ENCODE data around the gene PPP2R5C.

PPP2R5C gene

DNA sequence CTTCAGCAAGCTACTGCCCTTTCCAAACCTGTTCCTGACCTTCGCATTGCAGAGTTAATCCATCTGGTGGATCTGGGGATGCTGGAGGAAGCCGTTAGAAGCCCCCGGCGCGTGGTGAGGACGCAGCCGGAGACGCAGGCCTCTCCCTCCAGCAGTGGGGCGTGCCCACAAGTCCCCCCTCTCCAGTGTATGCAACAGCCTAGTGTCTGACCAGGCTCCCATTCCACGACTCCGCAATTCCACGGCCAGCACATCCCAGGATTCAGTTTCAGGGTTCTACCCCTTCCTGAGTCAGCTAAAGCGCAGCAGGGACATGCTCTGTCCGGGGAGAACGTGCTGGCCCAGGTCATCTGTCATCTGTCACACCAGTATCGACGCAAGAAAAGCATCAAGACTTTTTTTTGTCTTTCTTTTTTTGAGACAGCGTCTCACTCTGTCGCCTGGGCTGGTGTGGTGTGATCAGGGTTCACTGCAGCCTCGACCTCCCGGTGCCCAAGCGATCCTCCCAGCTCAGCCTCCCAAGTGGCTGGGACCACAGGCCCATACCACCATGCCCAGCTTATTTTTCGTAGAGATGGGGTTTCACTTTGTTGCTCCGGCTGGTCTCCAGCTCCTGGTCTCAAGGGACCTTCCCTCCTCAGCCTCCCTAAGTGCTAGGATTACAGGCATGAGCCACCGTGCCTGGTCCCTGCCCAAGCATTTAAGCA lies 194.8 kb downstream of the PPP2R5C start:
- H3K27ac ChIP-seq: no peak overlapping the region
- no peak overlapping the region for H3K4me2 ChIP-seq
- no peaks in the 10 kb centered on the region for H4K20me1 ChIP-seq (ENCODE audit: insufficient read depth)
- peaks cover 17% of the 10 kb centered on the region for H3K4me1 ChIP-seq (ENCODE audit: low read depth, poor library complexity, severe bottlenecking)
- H3K4me3 ChIP-seq (IDR thresholded peaks at IDR 0.05; ENCODE audit: insufficient read depth, low read depth, low read length): no peak overlapping the region
- H3K27me3 ChIP-seq (ENCODE audit: insufficient read depth, low read depth): no peaks in the 10 kb centered on the region
- no peak overlapping the region for H3K9ac ChIP-seq
- no peaks in the 10 kb centered on the region for H3K79me2 ChIP-seq (ENCODE audit: insufficient read depth, low read depth)
- H2AFZ ChIP-seq (ENCODE audit: low read depth): no peak overlapping the region
- no peaks in the 10 kb centered on the region for H3K36me3 ChIP-seq (ENCODE audit: insufficient read depth)
- TF ChIP-seq, protein P1, sequence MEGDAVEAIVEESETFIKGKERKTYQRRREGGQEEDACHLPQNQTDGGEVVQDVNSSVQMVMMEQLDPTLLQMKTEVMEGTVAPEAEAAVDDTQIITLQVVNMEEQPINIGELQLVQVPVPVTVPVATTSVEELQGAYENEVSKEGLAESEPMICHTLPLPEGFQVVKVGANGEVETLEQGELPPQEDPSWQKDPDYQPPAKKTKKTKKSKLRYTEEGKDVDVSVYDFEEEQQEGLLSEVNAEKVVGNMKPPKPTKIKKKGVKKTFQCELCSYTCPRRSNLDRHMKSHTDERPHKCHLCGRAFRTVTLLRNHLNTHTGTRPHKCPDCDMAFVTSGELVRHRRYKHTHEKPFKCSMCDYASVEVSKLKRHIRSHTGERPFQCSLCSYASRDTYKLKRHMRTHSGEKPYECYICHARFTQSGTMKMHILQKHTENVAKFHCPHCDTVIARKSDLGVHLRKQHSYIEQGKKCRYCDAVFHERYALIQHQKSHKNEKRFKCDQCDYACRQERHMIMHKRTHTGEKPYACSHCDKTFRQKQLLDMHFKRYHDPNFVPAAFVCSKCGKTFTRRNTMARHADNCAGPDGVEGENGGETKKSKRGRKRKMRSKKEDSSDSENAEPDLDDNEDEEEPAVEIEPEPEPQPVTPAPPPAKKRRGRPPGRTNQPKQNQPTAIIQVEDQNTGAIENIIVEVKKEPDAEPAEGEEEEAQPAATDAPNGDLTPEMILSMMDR (conservative IDR thresholded peaks at IDR 0.05; ENCODE audit: low read depth, low read length): no peak

DNA sequence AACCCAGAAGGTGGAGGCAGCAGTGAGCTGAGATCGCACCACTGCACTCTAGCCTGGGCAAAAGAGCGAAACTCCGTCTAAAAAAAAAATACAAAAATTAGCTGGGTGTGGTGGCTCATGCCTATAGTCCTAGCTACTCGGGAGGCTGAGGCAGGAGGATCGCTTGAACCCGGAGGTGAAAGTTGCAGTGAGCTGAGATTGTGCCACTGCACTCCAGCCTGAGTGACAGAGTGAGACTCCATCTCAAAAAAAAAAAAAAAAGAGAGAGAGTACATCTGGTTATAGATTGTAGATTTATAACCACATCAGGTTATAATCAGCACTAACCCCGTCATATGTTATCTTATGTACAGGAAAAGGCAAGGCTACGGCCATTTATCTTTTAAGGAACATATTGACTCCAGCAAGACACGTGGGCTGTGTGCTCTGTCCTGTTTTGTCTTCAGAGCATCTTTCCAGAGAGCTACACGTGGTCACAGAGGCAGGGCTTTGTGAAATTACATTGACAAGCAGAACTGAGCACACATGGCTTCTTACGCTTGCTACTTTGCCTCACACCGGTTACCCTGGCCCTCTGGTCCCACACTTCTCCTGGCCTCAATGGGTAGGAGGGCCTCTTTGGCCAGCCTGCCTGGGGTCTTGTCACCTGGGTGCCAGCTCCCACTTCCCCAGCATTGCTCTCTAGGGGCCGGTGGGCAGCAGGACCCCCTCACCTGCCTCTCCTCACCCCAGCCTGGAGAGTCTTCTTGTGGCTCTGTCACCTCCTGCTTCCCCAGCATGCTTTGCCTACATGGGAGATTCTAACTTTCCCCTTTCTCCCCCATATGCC lies 196.1 kb downstream of the PPP2R5C start:
- H3K4me1 ChIP-seq (ENCODE audit: low read depth, poor library complexity, severe bottlenecking): peaks cover 23% of the 10 kb centered on the region
- no peak overlapping the region for H3K9ac ChIP-seq
- H3K4me3 ChIP-seq (IDR thresholded peaks at IDR 0.05; ENCODE audit: insufficient read depth, low read depth, low read length): no peak overlapping the region
- no peak overlapping the region for H2AFZ ChIP-seq (ENCODE audit: low read depth)
- H3K79me2 ChIP-seq (ENCODE audit: insufficient read depth, low read depth): no peaks in the 10 kb centered on the region
- TF ChIP-seq, protein P1 (conservative IDR thresholded peaks at IDR 0.05; ENCODE audit: low read depth, low read length): no peak
- H3K27me3 ChIP-seq (ENCODE audit: insufficient read depth, low read depth): no peaks in the 10 kb centered on the region
- H3K4me2 ChIP-seq: no peak overlapping the region
- H3K27ac ChIP-seq: no peak overlapping the region
- no peaks in the 10 kb centered on the region for H3K36me3 ChIP-seq (ENCODE audit: insufficient read depth)
- H4K20me1 ChIP-seq (ENCODE audit: insufficient read depth): no peaks in the 10 kb centered on the region

DNA sequence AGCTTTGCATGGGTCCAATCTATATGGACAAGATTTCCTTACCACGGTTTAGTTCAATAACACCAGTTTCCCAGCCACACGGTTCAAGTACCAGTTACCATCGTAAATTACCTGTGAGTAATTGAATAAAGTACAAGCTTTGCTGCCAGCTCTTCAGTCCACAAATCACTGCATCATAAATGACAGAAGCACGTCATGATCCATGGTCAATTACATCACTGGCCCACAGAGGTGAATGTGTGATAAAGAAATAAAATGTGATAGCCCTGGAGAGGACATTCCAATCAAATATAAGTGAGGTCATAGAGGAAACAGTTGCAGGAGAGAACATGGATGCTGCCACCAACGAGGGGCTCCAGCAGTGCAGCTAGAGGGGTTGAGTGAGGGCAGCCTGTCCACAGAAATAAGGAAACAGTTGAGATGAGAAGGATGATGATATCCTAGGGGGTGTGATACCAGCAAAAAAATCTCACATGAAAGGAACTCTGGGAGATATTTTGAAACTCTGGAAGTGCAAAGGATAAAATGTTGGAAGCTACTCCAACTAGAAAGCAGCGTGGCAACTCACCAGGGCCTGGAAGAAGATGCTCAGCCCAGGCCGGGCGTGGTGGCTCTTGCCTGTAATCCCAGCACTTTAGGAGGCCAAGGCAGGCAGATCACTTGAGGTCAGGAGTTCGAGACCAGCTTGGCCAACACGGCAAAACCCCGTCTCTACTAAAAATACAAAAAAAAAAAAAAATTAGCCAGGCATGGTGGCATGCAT lies 197.1 kb downstream of the PPP2R5C start:
- TF ChIP-seq, protein P1 (conservative IDR thresholded peaks at IDR 0.05; ENCODE audit: low read depth, low read length): no peak
- Histone ChIP-seq H3K27me3 (ENCODE audit: insufficient read depth, low read depth) (no peaks in the 10 kb centered on the region), H3K4me1 (ENCODE audit: low read depth, poor library complexity, severe bottlenecking) (peaks cover 23% of the 10 kb centered on the region), H3K4me2 (no peak overlapping the region), H2AFZ (ENCODE audit: low read depth) (no peak overlapping the region), H3K36me3 (ENCODE audit: insufficient read depth) (no peaks in the 10 kb centered on the region), H3K27ac (no peak overlapping the region), H3K9ac (no peak overlapping the region), H3K4me3 (IDR thresholded peaks at IDR 0.05; ENCODE audit: insufficient read depth, low read depth, low read length) (no peak overlapping the region), H3K79me2 (ENCODE audit: insufficient read depth, low read depth) (no peaks in the 10 kb centered on the region), H4K20me1 (ENCODE audit: insufficient read depth) (no peaks in the 10 kb centered on the region)

DNA sequence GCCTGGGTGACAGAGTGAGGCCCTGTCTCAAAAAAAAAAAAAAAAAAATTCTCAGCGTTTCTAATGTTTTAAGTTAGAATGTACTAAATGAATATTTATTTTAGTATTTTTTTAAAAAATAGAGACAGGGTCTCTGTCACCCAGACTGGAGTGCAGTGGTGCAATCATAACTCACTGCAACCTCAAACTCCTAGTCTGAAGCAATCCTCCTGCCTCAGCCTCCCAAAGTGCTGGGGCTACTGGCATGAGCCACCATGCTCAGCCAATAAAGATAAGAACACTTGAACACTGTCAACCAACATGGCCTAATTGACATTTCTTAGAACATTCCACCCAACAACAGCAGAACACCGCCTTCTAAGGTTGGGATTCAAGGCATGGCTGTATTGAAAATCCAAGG lies 197.8 kb downstream of the PPP2R5C start:
- Histone ChIP-seq H3K9ac (no peak overlapping the region), H3K4me2 (no peak overlapping the region), H3K27ac (no peak overlapping the region), H2AFZ (ENCODE audit: low read depth) (no peak overlapping the region), H4K20me1 (ENCODE audit: insufficient read depth) (no peaks in the 10 kb centered on the region), H3K4me3 (IDR thresholded peaks at IDR 0.05; ENCODE audit: insufficient read depth, low read depth, low read length) (no peak overlapping the region), H3K36me3 (ENCODE audit: insufficient read depth) (no peaks in the 10 kb centered on the region), H3K79me2 (ENCODE audit: insufficient read depth, low read depth) (no peaks in the 10 kb centered on the region), H3K4me1 (ENCODE audit: low read depth, poor library complexity, severe bottlenecking) (peaks cover 27% of the 10 kb centered on the region), H3K27me3 (ENCODE audit: insufficient read depth, low read depth) (no peaks in the 10 kb centered on the region)
- TF ChIP-seq, protein P1 (conservative IDR thresholded peaks at IDR 0.05; ENCODE audit: low read depth, low read length): no peak
